GM21526 (cell line): Measurements from ENCODE around the gene EBF3.

Experiments used
- ATAC-seq: cut with Tn5 transposase; IDR thresholded peaks from one replicate; pipeline ENCODE4 v1.9.1; 2021; ENCODE audit warnings: moderate library complexity; ENCODE audit not compliant: unreplicated experiment, low FRiP score

EBF3 gene

DNA sequence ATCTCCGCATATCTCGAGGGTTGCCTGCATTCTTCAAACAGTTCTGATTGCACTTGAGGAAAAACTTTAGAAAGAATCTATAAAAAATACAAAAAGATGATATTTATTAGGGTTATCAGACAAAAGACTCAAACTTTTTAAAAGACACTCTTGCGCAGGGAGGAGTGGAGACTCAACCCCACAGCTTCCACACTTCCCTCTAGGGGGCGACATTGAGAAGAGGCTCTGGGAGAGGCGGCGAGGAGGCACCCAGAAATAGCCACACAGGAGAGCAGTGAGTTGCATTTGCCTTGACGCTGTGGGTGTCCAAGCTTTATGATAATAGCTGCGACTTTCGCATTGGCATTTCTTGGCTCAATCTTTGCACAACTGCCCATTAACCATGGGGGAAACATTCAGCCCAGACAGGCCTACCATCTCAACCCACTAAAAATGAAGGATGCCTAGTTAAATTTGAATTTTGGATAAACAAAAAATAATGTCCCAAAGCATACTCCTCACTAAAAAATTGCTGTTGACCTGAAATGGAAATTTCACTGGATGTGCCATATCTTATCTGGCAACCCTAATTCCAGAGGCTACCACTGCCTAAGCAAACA, 86.2 kb downstream of the EBF3 start:
- ATAC-seq: no peak

GRCh38 chr10:129876838-129877237, 87.2 kb downstream of the EBF3 start:
- ATAC-seq: no peak

GRCh38 chr10:129875993-129876726, 87.9 kb downstream of the EBF3 start:
- ATAC-seq: no peak

- no peak for ATAC-seq
These were observed 90.7 kb downstream of the EBF3 start for GRCh38 chr10:129873351-129873750.

- no peak for ATAC-seq
These were observed 92.1 kb downstream of the EBF3 start for GRCh38 chr10:129871966-129872365.

DNA sequence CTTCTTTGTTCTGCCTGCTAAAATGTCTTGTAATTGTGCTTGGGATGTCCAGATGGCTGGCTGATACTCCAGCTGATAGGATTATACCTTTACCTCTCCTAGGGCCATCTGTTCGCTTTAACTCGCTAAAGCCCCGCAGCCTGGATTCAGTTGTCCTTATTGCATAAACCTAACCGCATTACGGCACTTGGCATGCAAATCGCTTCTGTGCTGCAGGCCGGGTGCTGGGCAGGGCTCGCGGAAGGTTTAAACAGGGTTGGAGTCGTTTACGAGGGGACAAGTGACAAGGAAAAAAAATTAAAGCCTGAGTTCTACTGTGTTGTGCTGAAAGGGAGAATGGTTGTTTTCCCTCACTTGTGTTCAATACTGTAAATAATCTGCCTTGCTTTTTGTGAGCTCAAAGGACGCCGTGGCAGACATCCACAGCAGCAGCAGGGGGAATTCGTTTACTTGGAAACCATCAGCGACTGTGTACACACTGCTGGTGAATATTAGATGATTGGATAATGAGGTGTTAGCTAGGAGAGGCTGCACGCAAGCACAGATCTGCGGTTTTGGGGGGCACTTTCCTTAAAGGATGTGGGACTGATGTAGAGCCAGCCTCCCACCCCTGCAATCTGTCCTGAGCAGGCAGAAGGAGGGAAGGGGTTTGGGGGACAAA, 93.0 kb downstream of the EBF3 start:
- no peak for ATAC-seq

GRCh38 chr10:129870474-129870757, 93.7 kb downstream of the EBF3 start:
- ATAC-seq: no peak

- no peak for ATAC-seq
These were observed 94.2 kb downstream of the EBF3 start for GRCh38 chr10:129869596-129870473.

DNA sequence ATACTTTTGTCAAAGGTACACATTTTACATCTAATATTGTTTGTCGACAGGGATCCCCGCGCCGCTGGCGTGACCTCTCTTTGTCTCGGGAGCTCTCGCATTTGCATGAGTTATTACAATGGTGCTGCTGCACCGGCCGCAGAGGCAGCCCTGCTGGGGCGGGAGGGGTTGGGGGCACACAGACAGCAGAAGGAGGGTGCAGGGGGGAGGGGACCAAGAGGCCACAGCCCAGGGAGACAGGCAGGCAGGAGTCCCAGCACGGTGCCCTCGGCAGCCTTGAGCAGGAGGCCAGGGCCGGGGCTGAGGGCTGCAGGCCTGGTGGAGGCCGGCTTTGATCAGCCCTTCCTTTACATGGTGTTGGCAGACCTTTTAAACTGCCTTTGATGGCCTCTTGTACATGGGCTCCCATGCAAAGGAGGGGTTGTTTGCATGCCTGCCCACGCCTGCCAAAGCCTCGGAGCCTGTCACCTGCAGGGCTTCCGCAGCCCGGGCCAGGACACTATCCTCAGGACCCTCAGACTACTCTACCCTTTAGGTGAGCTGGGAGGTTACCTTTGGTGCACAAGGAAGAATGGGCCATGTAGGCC, 95.5 kb downstream of the EBF3 start:
- no peak for ATAC-seq

DNA sequence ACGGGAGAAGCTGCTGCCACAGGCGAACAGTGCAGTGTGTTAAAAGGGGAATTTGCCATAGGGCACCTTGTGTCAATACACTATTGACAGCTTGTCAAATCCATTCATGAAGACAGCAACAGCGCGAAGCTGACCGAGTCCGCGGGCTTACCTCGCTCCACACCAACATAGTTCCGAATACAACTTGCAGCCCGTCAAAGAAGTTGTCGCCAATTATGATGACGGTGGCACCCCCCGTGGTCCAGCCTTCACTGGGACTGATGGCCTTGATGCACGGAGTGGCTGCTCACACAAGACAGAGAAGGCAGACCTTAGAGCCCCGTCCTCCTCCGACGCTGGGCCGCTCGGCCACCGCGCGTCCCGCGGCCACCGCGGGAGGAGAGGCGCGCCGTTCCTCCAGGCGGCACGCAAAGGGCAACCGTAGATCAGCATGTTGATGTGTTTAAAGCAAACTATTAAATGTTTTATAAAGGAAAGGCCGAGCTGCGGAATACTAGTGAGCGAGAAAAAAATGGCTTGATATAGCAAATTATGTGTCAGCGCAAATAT, 96.4 kb downstream of the EBF3 start:
- ATAC-seq: no peak

- no peak for ATAC-seq
These were observed 97.2 kb downstream of the EBF3 start for GRCh38 chr10:129866894-129867293.

DNA sequence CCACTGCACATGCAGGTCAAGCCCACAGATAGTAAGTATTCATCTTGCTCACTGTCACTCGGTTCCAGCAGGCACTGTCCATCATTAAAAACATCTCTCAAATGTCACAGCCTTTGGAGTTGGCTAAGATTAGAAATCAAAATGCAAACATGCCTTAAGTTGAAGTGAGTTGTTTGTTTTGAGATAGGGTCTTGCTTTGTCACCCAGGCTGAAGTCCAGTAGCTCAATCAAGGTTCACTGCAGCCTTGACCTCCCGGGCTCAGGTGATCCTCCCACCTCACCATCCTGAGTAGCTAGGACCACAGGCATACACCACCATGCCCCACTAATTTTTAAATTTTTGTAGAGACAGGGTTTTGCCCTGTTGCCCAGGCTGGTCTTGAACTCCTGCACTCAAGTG, 98.1 kb downstream of the EBF3 start:
- ATAC-seq: no peak

- ATAC-seq: no peak
These were observed 98.7 kb downstream of the EBF3 start for GRCh38 chr10:129865413-129865812.

- no peak for ATAC-seq
These were observed 99.4 kb downstream of the EBF3 start for GRCh38 chr10:129864601-129865126.

GRCh38 chr10:129864082-129864481, 100.0 kb downstream of the EBF3 start:
- ATAC-seq: no peak

DNA sequence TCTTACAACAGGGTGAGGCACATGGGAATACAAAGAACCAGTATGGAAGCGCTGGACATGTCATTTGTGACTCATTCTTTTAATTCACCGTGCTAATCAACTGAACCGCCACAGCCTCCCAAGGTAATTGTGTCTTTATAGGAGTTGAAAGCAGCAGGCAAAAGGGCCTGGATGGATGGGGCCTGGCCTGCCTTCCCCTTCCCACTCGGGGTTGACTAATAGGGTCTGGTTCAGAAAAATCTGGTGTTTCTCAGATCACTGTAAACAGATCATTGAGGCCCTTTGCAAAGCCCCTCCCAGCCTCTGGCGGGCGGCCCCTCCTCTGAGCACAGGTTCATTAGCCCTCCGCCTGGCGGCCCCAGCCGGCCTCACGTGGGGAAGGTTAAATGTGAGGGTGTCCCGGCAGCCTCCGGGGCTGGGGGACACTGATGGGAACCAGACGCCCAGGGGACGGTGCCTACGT, 100.8 kb downstream of the EBF3 start:
- no peak for ATAC-seq

GRCh38 chr10:129861776-129862531, 102.1 kb downstream of the EBF3 start:
- ATAC-seq: no peak

DNA sequence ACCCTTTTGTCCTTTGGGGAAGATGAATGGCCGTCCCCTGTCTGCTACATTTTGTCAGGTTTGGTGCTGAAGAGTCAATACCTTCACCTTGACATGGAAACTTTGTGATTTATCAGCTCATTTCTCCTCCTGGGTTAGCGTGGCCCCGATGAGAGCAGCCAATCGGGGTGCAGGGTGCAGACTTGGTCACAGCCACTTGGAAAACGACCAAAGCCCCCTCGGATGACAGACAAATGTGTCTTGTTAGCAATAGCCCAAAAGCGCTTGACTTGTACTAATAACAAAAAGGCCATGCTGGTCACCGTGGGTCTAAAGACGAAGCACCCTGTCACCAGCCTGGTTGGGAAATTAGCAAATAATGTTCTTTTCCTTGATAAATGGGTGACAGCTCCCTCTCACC, 103.7 kb downstream of the EBF3 start:
- no peak for ATAC-seq

DNA sequence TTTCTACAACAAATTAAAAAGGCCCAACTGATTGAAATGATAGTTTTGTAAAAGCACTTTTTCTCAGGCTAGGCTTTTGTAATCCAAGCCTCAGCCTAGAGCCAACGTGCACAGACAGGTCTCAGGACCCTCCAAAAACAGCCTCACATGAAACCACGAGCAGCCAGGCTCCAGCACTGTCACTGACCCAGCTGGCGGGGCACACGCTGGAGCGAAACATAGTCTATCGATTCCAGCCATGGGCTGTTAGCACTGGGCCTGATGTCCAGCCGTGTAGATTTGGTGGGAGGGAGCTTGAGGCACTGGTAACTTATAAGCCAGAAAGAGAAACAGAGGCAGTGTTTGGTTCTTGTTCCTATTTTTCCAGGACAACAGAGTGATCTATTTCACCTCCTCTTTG, 104.5 kb downstream of the EBF3 start:
- no peak for ATAC-seq
